ENCODE data around the gene IFNB1.

DNA sequence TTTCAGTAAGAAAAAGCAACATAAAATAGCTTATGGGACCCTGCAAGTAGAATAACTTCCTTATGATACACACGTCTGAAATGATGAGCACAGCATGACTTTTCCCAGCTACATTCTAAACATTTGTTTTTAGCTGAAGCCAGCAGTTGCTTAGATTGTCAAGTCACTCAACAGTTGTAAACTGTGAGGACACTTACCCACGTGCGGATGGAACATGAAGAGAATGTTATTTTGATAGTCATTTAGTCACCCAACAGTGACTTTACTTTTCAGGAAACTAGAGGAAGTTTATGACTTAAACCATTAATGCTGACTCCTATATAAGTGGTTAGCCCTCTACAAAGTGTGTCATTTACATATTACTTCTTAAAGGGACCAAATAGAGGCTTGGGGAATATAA is 49.3 kb downstream of the IFNB1 start:
- TF ChIP-seq CTCF (IDR thresholded peaks at IDR 0.05) (no peak), POLR2A (IDR thresholded peaks at IDR 0.05) (no peak), POLR2AphosphoS5 (IDR thresholded peaks at IDR 0.05) (no peak), EP300 (IDR thresholded peaks at IDR 0.05) (no peak)

Data from sigmoid colon (tissue), 4 donors.